GM19467 (cell line): ENCODE results near the gene HEPACAM.

ENCODE experiments used
- ATAC-seq: cut with Tn5 transposase; IDR thresholded peaks from one replicate; pipeline ENCODE4 v1.9.1; 2021; ENCODE audit warnings: mild to moderate bottlenecking, moderate library complexity; ENCODE audit not compliant: unreplicated experiment

HEPACAM gene

GRCh38 chr11:124900464-124900863 is 35.4 kb downstream of the HEPACAM start:
- ATAC-seq: no peak

- ATAC-seq: no peak
Measured at GRCh38 chr11:124899383-124900145, 36.3 kb downstream of the HEPACAM start.

GRCh38 chr11:124898711-124899110 is 37.1 kb downstream of the HEPACAM start:
- ATAC-seq: no peak

GRCh38 chr11:124898263-124898680 is 37.6 kb downstream of the HEPACAM start:
- ATAC-seq: no peak

- ATAC-seq: no peak
Measured at GRCh38 chr11:124897674-124898262, 38.1 kb downstream of the HEPACAM start, which contains the start of gene ROBO4. ROBO4 (minus strand) TSS chr11:124897865; CDS start chr11:124897795, 70 bp downstream.

- ATAC-seq: no peak
Measured at GRCh38 chr11:124896821-124897391, 38.9 kb downstream of the HEPACAM start.

- no peak for ATAC-seq
Measured at GRCh38 chr11:124896071-124896750, 39.6 kb downstream of the HEPACAM start.

GRCh38 chr11:124895471-124895971 is 40.3 kb downstream of the HEPACAM start:
- ATAC-seq: no peak

- no peak for ATAC-seq
Measured at GRCh38 chr11:124894606-124895430, 41.0 kb downstream of the HEPACAM start.

- no peak for ATAC-seq
Measured at GRCh38 chr11:124893781-124894401, 42.0 kb downstream of the HEPACAM start.

GRCh38 chr11:124892750-124893454 is 42.9 kb downstream of the HEPACAM start:
- ATAC-seq: no peak

- no peak for ATAC-seq
Measured at GRCh38 chr11:124892146-124892545, 43.7 kb downstream of the HEPACAM start.

GRCh38 chr11:124891373-124891861 is 44.4 kb downstream of the HEPACAM start:
- no peak for ATAC-seq

GRCh38 chr11:124890683-124891372 is 45.0 kb downstream of the HEPACAM start:
- ATAC-seq: no peak

GRCh38 chr11:124890151-124890550 is 45.7 kb downstream of the HEPACAM start:
- ATAC-seq: no peak

GRCh38 chr11:124889191-124890091 is 46.4 kb downstream of the HEPACAM start:
- ATAC-seq: no peak

- no peak for ATAC-seq
Measured at GRCh38 chr11:124887667-124888013, 48.2 kb downstream of the HEPACAM start.
